ENCODE results near the gene TMEM125. TPM values are rescaled to one million over a fixed set of nuclear protein-coding genes. Genes with fewer than 3 reads are reported as not detected.

The TMEM125 gene
- polyA plus RNA-seq, 1 experiment: 0.17 TPM

GRCh38 chr1:43304314-43304681 lies 34.5 kb downstream of the TMEM125 start:
- DNase-seq (ENCODE audit: low read depth): no peak
- TF ChIP-seq, protein P1, sequence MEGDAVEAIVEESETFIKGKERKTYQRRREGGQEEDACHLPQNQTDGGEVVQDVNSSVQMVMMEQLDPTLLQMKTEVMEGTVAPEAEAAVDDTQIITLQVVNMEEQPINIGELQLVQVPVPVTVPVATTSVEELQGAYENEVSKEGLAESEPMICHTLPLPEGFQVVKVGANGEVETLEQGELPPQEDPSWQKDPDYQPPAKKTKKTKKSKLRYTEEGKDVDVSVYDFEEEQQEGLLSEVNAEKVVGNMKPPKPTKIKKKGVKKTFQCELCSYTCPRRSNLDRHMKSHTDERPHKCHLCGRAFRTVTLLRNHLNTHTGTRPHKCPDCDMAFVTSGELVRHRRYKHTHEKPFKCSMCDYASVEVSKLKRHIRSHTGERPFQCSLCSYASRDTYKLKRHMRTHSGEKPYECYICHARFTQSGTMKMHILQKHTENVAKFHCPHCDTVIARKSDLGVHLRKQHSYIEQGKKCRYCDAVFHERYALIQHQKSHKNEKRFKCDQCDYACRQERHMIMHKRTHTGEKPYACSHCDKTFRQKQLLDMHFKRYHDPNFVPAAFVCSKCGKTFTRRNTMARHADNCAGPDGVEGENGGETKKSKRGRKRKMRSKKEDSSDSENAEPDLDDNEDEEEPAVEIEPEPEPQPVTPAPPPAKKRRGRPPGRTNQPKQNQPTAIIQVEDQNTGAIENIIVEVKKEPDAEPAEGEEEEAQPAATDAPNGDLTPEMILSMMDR (IDR thresholded peaks at IDR 0.05; ENCODE audit: insufficient read depth, low read depth, low read length): no peak
- no peaks in the 10 kb centered on the region for H3K36me3 ChIP-seq (ENCODE audit: control insufficient read depth, insufficient read depth, low read length)
- CTCF ChIA-PET: interaction anchor here (0.6 to 1.2 kb wide), 2 partner anchors 10 to 595 kb away, joined by 3 read pairs; no protein-coding TSS in a partner anchor
- no peak overlapping the region for H3K4me3 ChIP-seq (ENCODE audit: low read depth, low read length)
- POLR2A ChIA-PET: no interaction called here
- peaks cover 1% of the 10 kb centered on the region; the same call in 1 of the 2 replicates for H3K27me3 ChIP-seq (ENCODE audit: control insufficient read depth, insufficient read depth, low read length)

- ChIA-PET CTCF (no interaction called here), POLR2A (no interaction called here)
- Histone ChIP-seq H3K27me3 (ENCODE audit: control insufficient read depth, insufficient read depth, low read length) (peaks cover 1% of the 10 kb centered on the region; the same call in 1 of the 2 replicates), H3K36me3 (ENCODE audit: control insufficient read depth, insufficient read depth, low read length) (no peaks in the 10 kb centered on the region), H3K4me3 (ENCODE audit: low read depth, low read length) (no peak overlapping the region)
- TF ChIP-seq, protein P1 (IDR thresholded peaks at IDR 0.05; ENCODE audit: insufficient read depth, low read depth, low read length): no peak
- DNase-seq (ENCODE audit: low read depth): no peak
These were observed 35.1 kb downstream of the TMEM125 start for GRCh38 chr1:43304771-43305300.

- Histone ChIP-seq H3K4me3 (ENCODE audit: low read depth, low read length) (no peak overlapping the region), H3K36me3 (ENCODE audit: control insufficient read depth, insufficient read depth, low read length) (no peaks in the 10 kb centered on the region), H3K27me3 (ENCODE audit: control insufficient read depth, insufficient read depth, low read length) (peaks cover 1% of the 10 kb centered on the region; the same call in 1 of the 2 replicates)
- CTCF ChIA-PET: no interaction called here
- POLR2A ChIA-PET: no interaction called here
- no peak for DNase-seq (ENCODE audit: low read depth)
- TF ChIP-seq, protein P1 (IDR thresholded peaks at IDR 0.05; ENCODE audit: insufficient read depth, low read depth, low read length): no peak
These were observed 35.7 kb downstream of the TMEM125 start for GRCh38 chr1:43305461-43305860.

- peaks cover 1% of the 10 kb centered on the region; the same call in 1 of the 2 replicates for H3K27me3 ChIP-seq (ENCODE audit: control insufficient read depth, insufficient read depth, low read length)
- H3K36me3 ChIP-seq (ENCODE audit: control insufficient read depth, insufficient read depth, low read length): no peaks in the 10 kb centered on the region
- ChIA-PET CTCF (interaction anchor here (1.5 kb wide), 1 partner anchor 14 kb away, joined by 4 read pairs; no protein-coding TSS in a partner anchor), POLR2A (no interaction called here)
- DNase-seq (ENCODE audit: low read depth): no peak
- no peak overlapping the region for H3K4me3 ChIP-seq (ENCODE audit: low read depth, low read length)
- TF ChIP-seq, protein P1 (IDR thresholded peaks at IDR 0.05; ENCODE audit: insufficient read depth, low read depth, low read length): no peak
These were observed 36.3 kb downstream of the TMEM125 start for GRCh38 chr1:43305926-43306687.

- DNase-seq (ENCODE audit: low read depth): no peak
- ChIA-PET CTCF (interaction anchor here (0.7 to 1.5 kb wide), 2 partner anchors 12 to 13 kb away, joined by 3 to 4 read pairs; no protein-coding TSS in a partner anchor), POLR2A (no interaction called here)
- TF ChIP-seq, protein P1 (IDR thresholded peaks at IDR 0.05; ENCODE audit: insufficient read depth, low read depth, low read length): no peak
- Histone ChIP-seq H3K36me3 (ENCODE audit: control insufficient read depth, insufficient read depth, low read length) (no peaks in the 10 kb centered on the region), H3K4me3 (ENCODE audit: low read depth, low read length) (no peak overlapping the region), H3K27me3 (ENCODE audit: control insufficient read depth, insufficient read depth, low read length) (peaks cover 1% of the 10 kb centered on the region; the same call in 1 of the 2 replicates)
These were observed 37.1 kb downstream of the TMEM125 start for GRCh38 chr1:43306688-43307457.

All from BJ (cell line).